ENCODE measurements around the gene EEF1AKMT2. TPM values are rescaled to one million over a fixed set of nuclear protein-coding genes. Genes with fewer than 3 reads are reported as not detected.
A peak's percentile ranks its signal among the peaks of the same experiment; 100 is the strongest.
"Not testable (repeated sequence)": the region's sequence is repeated elsewhere in the genome, so short reads cannot be mapped to it uniquely, and the experiment has no call there.

Gene EEF1AKMT2
- total RNA-seq, result 10 to 100 TPM; 11.5 to 12.8 TPM
- long read RNA-seq, transcript EEF1AKMT2-201 (7 exons, 1,462 nt), result major isoform, 5 of 8 reads
- long read RNA-seq, partial matches to known transcripts, result 0 of 8 reads
- long read RNA-seq, other reads (novel, unspliced or antisense), result 1 of 8 reads

- peak; percentile 88 for DNase-seq
- intact Hi-C loops (cut with DNase I), result no loop called here
- ATAC-seq, result peak; percentile 99
Measured at GRCh38 chr10:124791547-124792348, at the start of gene EEF1AKMT2. Gene EEF1AKMT2, minus strand, starts transcription at chr10:124791887. Its CDS starts 54 bp downstream, at chr10:124791833.

- intact Hi-C loops (cut with DNase I), result no loop called here
- ATAC-seq (no peak), DNase-seq (no peak)
Measured at GRCh38 chr10:124837687-124838086, 46.0 kb upstream of the EEF1AKMT2 start.

GRCh38 chr10:124831116-124831515 is 39.4 kb upstream of the EEF1AKMT2 start:
- DNase-seq (no peak), ATAC-seq (no peak)
- intact Hi-C loops (cut with DNase I), result no loop called here

- intact Hi-C loops (cut with DNase I), result no loop called here
- ATAC-seq (no peak), DNase-seq (no peak)
Measured at GRCh38 chr10:124830445-124830844, 38.8 kb upstream of the EEF1AKMT2 start.

GRCh38 chr10:124829447-124830115 is 37.9 kb upstream of the EEF1AKMT2 start:
- intact Hi-C loops (cut with DNase I), result loop anchor here in 1 of 2 donors (5.0 kb wide), 1 partner anchor 297 kb away; no protein-coding TSS in a partner anchor
- DNase-seq (no peak), ATAC-seq (no peak)

- DNase-seq (no peak), ATAC-seq (no peak)
- intact Hi-C loops (cut with DNase I), result loop anchor here in 1 of 2 donors (5.0 kb wide), 1 partner anchor 295 kb away; no protein-coding TSS in a partner anchor
Measured at GRCh38 chr10:124827474-124827873, 35.8 kb upstream of the EEF1AKMT2 start.

GRCh38 chr10:124826262-124826661 is 34.6 kb upstream of the EEF1AKMT2 start:
- ATAC-seq, result no peak
- intact Hi-C loops (cut with DNase I), result loop anchor here in 1 of 2 donors (5.0 kb wide), 1 partner anchor 294 kb away; no protein-coding TSS in a partner anchor
- no peak for DNase-seq

- ATAC-seq (no peak), DNase-seq (no peak)
- intact Hi-C loops (cut with DNase I), result loop anchor here in 1 of 2 donors (5.0 kb wide), 1 partner anchor 293 kb away; no protein-coding TSS in a partner anchor
Measured at GRCh38 chr10:124825702-124826101, 34.0 kb upstream of the EEF1AKMT2 start.

GRCh38 chr10:124824932-124825331 is 33.2 kb upstream of the EEF1AKMT2 start:
- ATAC-seq, result not testable (repeated sequence)
- intact Hi-C loops (cut with DNase I), result loop anchor here in 1 of 2 donors (5.0 kb wide), 1 partner anchor 293 kb away; no protein-coding TSS in a partner anchor

GRCh38 chr10:124824507-124824906 is 32.8 kb upstream of the EEF1AKMT2 start:
- DNase-seq (no peak), ATAC-seq (no peak)
- intact Hi-C loops (cut with DNase I), result no loop called here

More at GRCh38 chr10:124824932-124825331, 33.2 kb upstream of the EEF1AKMT2 start:
- not testable (repeated sequence) for DNase-seq

- ATAC-seq (no peak), DNase-seq (no peak)
- intact Hi-C loops (cut with DNase I), result no loop called here
Measured at GRCh38 chr10:124821520-124821919, 29.8 kb upstream of the EEF1AKMT2 start.

GRCh38 chr10:124820121-124820520 is 28.4 kb upstream of the EEF1AKMT2 start:
- intact Hi-C loops (cut with DNase I), result no loop called here
- DNase-seq, result no peak
- ATAC-seq, result no peak

- intact Hi-C loops (cut with DNase I), result no loop called here
- peak in 1 of 2 donors; percentile 7 for ATAC-seq
- no peak for DNase-seq
Measured at GRCh38 chr10:124802313-124802675, 10.6 kb upstream of the EEF1AKMT2 start.

- intact Hi-C loops (cut with DNase I), result no loop called here
- ATAC-seq (no peak), DNase-seq (no peak)
Measured at GRCh38 chr10:124799211-124799610, 7.5 kb upstream of the EEF1AKMT2 start.

- DNase-seq (no peak), ATAC-seq (no peak)
- intact Hi-C loops (cut with DNase I), result no loop called here
Measured at GRCh38 chr10:124798781-124799180, 7.1 kb upstream of the EEF1AKMT2 start.

- ATAC-seq, result no peak
- intact Hi-C loops (cut with DNase I), result no loop called here
- DNase-seq, result no peak
Measured at GRCh38 chr10:124798364-124798763, 6.7 kb upstream of the EEF1AKMT2 start.

- ATAC-seq, result no peak
- intact Hi-C loops (cut with DNase I), result no loop called here
- no peak for DNase-seq
Measured at GRCh38 chr10:124792998-124793352, 1.3 kb upstream of the EEF1AKMT2 start.

GRCh38 chr10:124782900-124783299 is 8.8 kb downstream of the EEF1AKMT2 start:
- DNase-seq; ATAC-seq; intact Hi-C loops (cut with DNase I): not testable (repeated sequence)

GRCh38 chr10:124768791-124769190 is 22.9 kb downstream of the EEF1AKMT2 start:
- intact Hi-C loops (cut with DNase I), result no loop called here
- no peak for ATAC-seq
- no peak for DNase-seq

GRCh38 chr10:124765256-124765655 is 26.4 kb downstream of the EEF1AKMT2 start:
- ATAC-seq, result no peak
- intact Hi-C loops (cut with DNase I), result no loop called here
- DNase-seq, result no peak
